HCT116 (cell line): Measurements from ENCODE around the gene PDE4D. TPM values are rescaled to one million over a fixed set of nuclear protein-coding genes. Genes with fewer than 3 reads are reported as not detected.

Experiments used
- ATAC-seq: fragments of 200-7000 bp; cut with Tn5 transposase; 2 replicates; pipeline ENCODE4 v1.9.1; 2020; ENCODE audit warnings: mild to moderate bottlenecking, moderate library complexity
- BruUV-seq: library from RNA; stranded (reverse); fragments of 400-500 nt; replicated peaks from 2 replicates; lab custom pipeline; 2021; lab: Mats Ljungman, UMichigan
- CTCF ChIA-PET: fragments of 300-600 bp; sonication (Branson Sonifier 250); formaldehyde crosslinking; loops from one replicate; lab custom pipeline; 2021; ENCODE audit warnings: antibody characterized with exemption; lab: Charles Lee
- POLR2A ChIA-PET: fragments of 300-600, 350-600 bp; sonication (Branson Sonifier 250); formaldehyde crosslinking; loops from one replicate; lab custom pipeline; 2021; ENCODE audit warnings: antibody characterized with exemption; lab: Charles Lee
- RAD21 ChIA-PET, 2 experiments: fragments of 300-600 bp; sonication (Branson Sonifier 250); formaldehyde crosslinking; loops; one replicate each; lab custom pipeline; 2023; ENCODE audit warnings: low total read pairs in 2 of 2; ENCODE audit not compliant: uncharacterized antibody in 2 of 2, unreplicated experiment in 2 of 2, low non-redundant PET in 1 of 2; lab: Charles Lee
- DNase-seq: peaks from one replicate; pipeline ENCODE4 v3.0.0-alpha.2; 2010; ENCODE audit warnings: low read depth, low spot score
- H2AFZ ChIP-seq: fragments of 200-600 bp; shearing (Covaris generic), sonication (generic); 2 replicates; pipeline ENCODE4 v1.6.1; 2017; ENCODE audit warnings: low read depth, mixed run types, mixed read lengths, antibody characterized with exemption, low read length; ENCODE audit not compliant: poor library complexity, severe bottlenecking
- H3K27ac ChIP-seq: 2 replicates; pipeline ENCODE4 v1.5.1; 2012; ENCODE audit warnings: low read depth, low read length
- H3K27me3 ChIP-seq: fragments of 200-600 bp; sonication (generic); 2 replicates; pipeline ENCODE4 v1.6.1; 2016; ENCODE audit warnings: mixed run types, low read length, mixed read lengths; ENCODE audit not compliant: insufficient read depth
- H3K36me3 ChIP-seq, 2 experiments: fragments of 200-500 bp in 1 of 2; fragments of 200-600 bp in 1 of 2; sonication (Bioruptor generic) in 1 of 2; sonication (generic) in 1 of 2; 2 replicates each; pipeline versions ENCODE4 v1.5.1 to v1.6.1; 2014 to 2016; ENCODE audit warnings: low read length in 2 of 2, inconsistent platforms in 1 of 2, mixed read lengths in 1 of 2, mixed run types in 1 of 2; ENCODE audit not compliant: insufficient read depth in 2 of 2, control insufficient read depth in 1 of 2
- H3K4me1 ChIP-seq, 2 experiments: fragments of 200-600 bp in 1 of 2; sonication (generic) in 1 of 2; 2 replicates each; pipeline versions ENCODE4 v1.5.1 to v1.6.1; 2012 to 2017; ENCODE audit warnings: low read length in 2 of 2, inconsistent platforms in 1 of 2, mild to moderate bottlenecking in 1 of 2, mixed read lengths in 1 of 2, mixed run types in 1 of 2, moderate library complexity in 1 of 2; ENCODE audit not compliant: insufficient read depth in 2 of 2, control insufficient read depth in 1 of 2
- H3K4me2 ChIP-seq: fragments of 200-600 bp; sonication (generic); 2 replicates; pipeline ENCODE4 v1.6.1; 2017; ENCODE audit warnings: mixed run types, low read length, mixed read lengths
- H3K4me3 ChIP-seq, 2 experiments: fragments of 200-600 bp in 1 of 2; sonication (generic) in 1 of 2; replicated peaks in 1 of 2; 2 replicates each; pipeline ENCODE4 v1.5.1; 2011 to 2016; ENCODE audit warnings: low read length in 2 of 2, control low read depth in 1 of 2, low read depth in 1 of 2, mild to moderate bottlenecking in 1 of 2, mixed read lengths in 1 of 2, mixed run types in 1 of 2
- H3K79me2 ChIP-seq: fragments of 200-600 bp; sonication (generic); 2 replicates; pipeline ENCODE4 v1.6.1; 2017; ENCODE audit warnings: mild to moderate bottlenecking, mixed run types, low read length, moderate library complexity, mixed read lengths; ENCODE audit not compliant: insufficient read depth
- H3K9ac ChIP-seq: fragments of 200-600 bp; sonication (generic); 2 replicates; pipeline ENCODE4 v1.6.1; 2016; ENCODE audit warnings: low read length, mixed read lengths
- H3K9me2 ChIP-seq: fragments of 200-600 bp; sonication (generic), shearing (Covaris generic); 2 replicates; pipeline ENCODE4 v1.6.1; 2017; ENCODE audit warnings: mixed run types, mild to moderate bottlenecking, moderate library complexity; ENCODE audit not compliant: insufficient read depth
- H3K9me3 ChIP-seq, 2 experiments: fragments of 200-500 bp in 1 of 2; fragments of 200-600 bp in 1 of 2; sonication (Bioruptor generic) in 1 of 2; sonication (generic) in 1 of 2; 2 replicates each; pipeline ENCODE4 v1.6.1; 2014 to 2017; ENCODE audit warnings: low read length in 2 of 2, mixed read lengths in 2 of 2, inconsistent platforms in 1 of 2, low read depth in 1 of 2, mild to moderate bottlenecking in 1 of 2, mixed run types in 1 of 2, moderate library complexity in 1 of 2; ENCODE audit not compliant: control insufficient read depth in 1 of 2, insufficient read depth in 1 of 2
- H4K20me1 ChIP-seq: fragments of 200-600 bp; sonication (generic), shearing (Covaris generic); 2 replicates; pipeline ENCODE4 v1.6.1; 2017; ENCODE audit warnings: mixed run types, mild to moderate bottlenecking, moderate library complexity; ENCODE audit not compliant: insufficient read depth
- ATF3 ChIP-seq: IDR thresholded peaks from 2 replicates; pipeline ENCODE4 v1.6.1; 2012
- CEBPB ChIP-seq: IDR thresholded peaks from 2 replicates; pipeline ENCODE4 v1.6.1; 2012; ENCODE audit warnings: low read depth
- POLR2A ChIP-seq: IDR thresholded peaks from 2 replicates; pipeline ENCODE4 v1.7.0; 2011; ENCODE audit warnings: borderline replicate concordance; ENCODE audit not compliant: insufficient read depth, insufficient read length; ENCODE audit errors: extremely low read depth
- POLR2AphosphoS5 ChIP-seq: IDR thresholded peaks from 2 replicates; pipeline ENCODE4 v1.6.1; 2011; ENCODE audit warnings: mild to moderate bottlenecking, low read depth, low read length, moderate library complexity
- SIN3A ChIP-seq: IDR thresholded peaks from 2 replicates; pipeline ENCODE4 v1.6.1; 2012; ENCODE audit warnings: low read depth
- TCF7L2 ChIP-seq: IDR thresholded peaks from 2 replicates; pipeline ENCODE4 v1.7.0; 2011; ENCODE audit warnings: borderline replicate concordance, inconsistent platforms; ENCODE audit not compliant: insufficient read depth, insufficient read length; ENCODE audit errors: extremely low read depth
- ZNF274 ChIP-seq: fragments of 200-500 bp; sonication (Bioruptor generic); IDR thresholded peaks from 2 replicates; pipeline ENCODE4 v1.6.1; 2014; ENCODE audit warnings: mild to moderate bottlenecking, low read depth, low read length, inconsistent platforms
- intact Hi-C: fragments of 100-400 bp; cut with micrococcal nuclease; formaldehyde crosslinking; loops from 2 replicates; pipeline ENCODE4 v1.10.0; 2022
- total RNA-seq: library from RNA; stranded (reverse); gene quantifications from one replicate; pipeline ENCODE4 v1.2.1, GENCODE V29; 2021; ENCODE audit not compliant: unreplicated experiment

PDE4D gene
- total RNA-seq, 1 experiment from 2014 or later = 1.1 TPM

GRCh38 chr5:58927181-58927580 is 966.3 kb downstream of the PDE4D start:
- Histone ChIP-seq H4K20me1 (no peaks in the 10 kb centered on the region), H3K4me1 (no peaks in the 10 kb centered on the region), H3K9ac (no peak overlapping the region), H3K9me3 (no peaks in the 10 kb centered on the region), H3K27me3 (peaks cover 69% of the 10 kb centered on the region), H3K27ac (no peak overlapping the region), H3K9me2 (no peaks in the 10 kb centered on the region), H3K36me3 (no peaks in the 10 kb centered on the region), H3K4me3 (no peak overlapping the region), H2AFZ (no peak overlapping the region), H3K4me2 (no peak overlapping the region), H3K79me2 (no peaks in the 10 kb centered on the region)
- ChIA-PET RAD21 (no interaction called here), POLR2A (no interaction called here), CTCF (no interaction called here)
- no peak for DNase-seq
- intact Hi-C loops = no loop called here
- BruUV-seq = no TSS peak
- no peak for TF ChIP-seq ATF3
- no peak for TF ChIP-seq SIN3A
- TF ChIP-seq CEBPB = no peak
- TF ChIP-seq POLR2AphosphoS5 = no peak
- TF ChIP-seq ZNF274 = no peak
- TF ChIP-seq POLR2A = no peak
- ATAC-seq = no peak

GRCh38 chr5:58926541-58926935 is 967.0 kb downstream of the PDE4D start:
- no peaks in the 10 kb centered on the region for H3K9me3 ChIP-seq
- intact Hi-C loops = no loop called here
- no peak overlapping the region for H3K27ac ChIP-seq
- no peak overlapping the region for H3K4me2 ChIP-seq
- ChIA-PET CTCF (no interaction called here), RAD21 (no interaction called here), POLR2A (no interaction called here)
- no peak for ATAC-seq
- no peaks in the 10 kb centered on the region for H3K4me1 ChIP-seq
- no peaks in the 10 kb centered on the region for H3K9me2 ChIP-seq
- BruUV-seq = no TSS peak
- no peaks in the 10 kb centered on the region for H4K20me1 ChIP-seq
- H3K79me2 ChIP-seq = no peaks in the 10 kb centered on the region
- TF ChIP-seq TCF7L2 (no peak), POLR2AphosphoS5 (no peak), SIN3A (no peak)
- H3K4me3 ChIP-seq = no peak overlapping the region
- H3K36me3 ChIP-seq = no peaks in the 10 kb centered on the region
- H3K9ac ChIP-seq = no peak overlapping the region
- H2AFZ ChIP-seq = no peak overlapping the region
- peaks cover 69% of the 10 kb centered on the region for H3K27me3 ChIP-seq
- DNase-seq = no peak
